Muscle of arm (tissue), 14 donors: Measurements from ENCODE around the gene PDLIM4. TPM values are rescaled to one million over a fixed set of nuclear protein-coding genes. Genes with fewer than 3 reads are reported as not detected.

ENCODE experiments used
- DNase-seq: peaks from one replicate; pipeline ENCODE4 v3.0.0-alpha.2; 2013
- long read RNA-seq, 11 donors: transcript quantifications; one replicate each; lab custom pipeline, GENCODE V29; 2026
- polyA plus RNA-seq, 12 donors: library from polyadenylated mRNA; unstranded; fragments of 120-200 nt; gene quantifications; one replicate each; pipeline ENCODE4 v1.2.1, GENCODE V29; 2013; ENCODE audit not compliant: insufficient read length in 12 of 12

PDLIM4 gene, protein sequence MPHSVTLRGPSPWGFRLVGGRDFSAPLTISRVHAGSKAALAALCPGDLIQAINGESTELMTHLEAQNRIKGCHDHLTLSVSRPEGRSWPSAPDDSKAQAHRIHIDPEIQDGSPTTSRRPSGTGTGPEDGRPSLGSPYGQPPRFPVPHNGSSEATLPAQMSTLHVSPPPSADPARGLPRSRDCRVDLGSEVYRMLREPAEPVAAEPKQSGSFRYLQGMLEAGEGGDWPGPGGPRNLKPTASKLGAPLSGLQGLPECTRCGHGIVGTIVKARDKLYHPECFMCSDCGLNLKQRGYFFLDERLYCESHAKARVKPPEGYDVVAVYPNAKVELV
- 100 to 1,000 TPM in 1 of 12 donors, 10 to 100 TPM in 10, not detected in 1; 41.6 to 104 (median 47.7) TPM for polyA plus RNA-seq
- long read RNA-seq, donor 1, transcript PDLIM4-201 (7 exons, 2,282 nt) = major isoform, 10 of 10 reads
- long read RNA-seq, donor 1, partial matches to known transcripts = 0 of 10 reads
- long read RNA-seq, donor 1, other reads (novel, unspliced or antisense) = 0 of 10 reads
- long read RNA-seq, donor 2, transcript PDLIM4-201 (7 exons, 2,282 nt) = major isoform, 38 of 51 reads
- long read RNA-seq, donor 2, partial matches to known transcripts = 12 of 51 reads
- long read RNA-seq, donor 2, other reads (novel, unspliced or antisense) = 0 of 51 reads
- long read RNA-seq, donor 3, transcript PDLIM4-201 (7 exons, 2,282 nt) = major isoform, 11 of 11 reads
- long read RNA-seq, donor 3, partial matches to known transcripts = 0 of 11 reads
- long read RNA-seq, donor 3, other reads (novel, unspliced or antisense) = 0 of 11 reads
- long read RNA-seq, donor 4, transcript PDLIM4-201 (7 exons, 2,282 nt) = major isoform, 8 of 8 reads
- long read RNA-seq, donor 4, partial matches to known transcripts = 0 of 8 reads
- long read RNA-seq, donor 4, other reads (novel, unspliced or antisense) = 0 of 8 reads
- long read RNA-seq, donor 5, transcript PDLIM4-201 (7 exons, 2,282 nt) = major isoform, 67 of 69 reads
- long read RNA-seq, donor 5, partial matches to known transcripts = 0 of 69 reads
- long read RNA-seq, donor 5, other reads (novel, unspliced or antisense) = 0 of 69 reads
- long read RNA-seq, donor 6, transcript PDLIM4-201 (7 exons, 2,282 nt) = major isoform, 13 of 14 reads
- long read RNA-seq, donor 6, partial matches to known transcripts = 0 of 14 reads
- long read RNA-seq, donor 6, other reads (novel, unspliced or antisense) = 0 of 14 reads
- long read RNA-seq, donor 7, transcript PDLIM4-201 (7 exons, 2,282 nt) = major isoform, 15 of 15 reads
- long read RNA-seq, donor 7, partial matches to known transcripts = 0 of 15 reads
- long read RNA-seq, donor 7, other reads (novel, unspliced or antisense) = 0 of 15 reads
- long read RNA-seq, donor 8, transcript PDLIM4-201 (7 exons, 2,282 nt) = major isoform, 40 of 42 reads
- long read RNA-seq, donor 8, partial matches to known transcripts = 0 of 42 reads
- long read RNA-seq, donor 8, other reads (novel, unspliced or antisense) = 0 of 42 reads
- long read RNA-seq, donor 9, transcript PDLIM4-201 (7 exons, 2,282 nt) = major isoform, 12 of 15 reads
- long read RNA-seq, donor 9, partial matches to known transcripts = 0 of 15 reads
- long read RNA-seq, donor 9, other reads (novel, unspliced or antisense) = 0 of 15 reads
- long read RNA-seq, donor 10, transcript PDLIM4-201 (7 exons, 2,282 nt) = major isoform, 32 of 33 reads
- long read RNA-seq, donor 10, partial matches to known transcripts = 0 of 33 reads
- long read RNA-seq, donor 10, other reads (novel, unspliced or antisense) = 0 of 33 reads
- long read RNA-seq, donor 11, transcript PDLIM4-201 (7 exons, 2,282 nt) = major isoform, 32 of 34 reads
- long read RNA-seq, donor 11, partial matches to known transcripts = 0 of 34 reads
- long read RNA-seq, donor 11, other reads (novel, unspliced or antisense) = 0 of 34 reads

DNA sequence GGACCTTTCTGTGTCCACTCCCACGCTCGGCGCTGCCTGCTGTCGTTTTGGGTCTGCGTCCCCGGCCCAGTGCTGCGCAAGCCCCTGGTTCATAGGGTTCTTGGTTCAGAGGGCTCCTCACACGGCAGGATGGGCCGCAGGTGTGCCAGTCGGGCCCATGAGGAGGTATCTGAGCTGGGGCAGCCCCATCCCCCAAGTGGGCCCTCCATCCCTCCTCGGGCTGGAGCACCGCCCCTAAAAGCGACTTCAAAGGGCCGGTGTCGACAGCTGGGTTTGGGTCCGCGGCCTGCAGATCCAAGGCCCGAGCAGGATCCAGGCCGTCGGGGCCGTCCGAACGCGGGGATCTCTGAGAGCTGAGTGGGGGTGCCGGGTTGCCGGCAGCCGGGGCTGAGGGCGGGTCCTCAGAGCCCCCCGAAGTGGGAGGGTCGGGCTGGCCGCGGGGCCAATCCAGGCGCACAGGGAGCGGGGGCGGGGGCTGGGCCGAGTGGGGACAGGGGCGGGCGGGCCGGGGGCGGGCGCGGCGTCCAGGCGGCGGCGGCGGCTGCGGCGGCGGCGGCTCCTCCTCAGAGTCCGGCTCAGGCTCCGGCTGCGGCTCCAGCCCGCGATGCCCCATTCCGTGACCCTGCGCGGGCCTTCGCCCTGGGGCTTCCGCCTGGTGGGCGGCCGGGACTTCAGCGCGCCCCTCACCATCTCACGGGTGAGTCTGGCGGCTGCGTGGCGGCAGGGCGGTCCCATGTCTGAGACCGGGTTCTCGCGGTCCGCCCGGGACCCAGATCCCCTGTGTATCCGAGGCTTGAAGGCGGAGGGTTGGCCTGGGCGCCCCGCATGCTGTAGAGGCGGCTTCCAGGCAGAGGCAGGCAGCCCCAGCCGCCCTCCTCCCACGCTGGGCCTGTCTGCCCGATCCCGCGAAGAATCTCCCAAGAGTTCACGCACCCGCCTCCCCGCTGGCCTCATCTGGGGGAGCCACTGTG is at the start of gene PDLIM4:
PDLIM4 (plus strand) TSS at position 566 of the 971 bp plus-strand sequence; CDS start at position 605, 39 bp downstream.
- peak; percentile 66 for DNase-seq

DNA sequence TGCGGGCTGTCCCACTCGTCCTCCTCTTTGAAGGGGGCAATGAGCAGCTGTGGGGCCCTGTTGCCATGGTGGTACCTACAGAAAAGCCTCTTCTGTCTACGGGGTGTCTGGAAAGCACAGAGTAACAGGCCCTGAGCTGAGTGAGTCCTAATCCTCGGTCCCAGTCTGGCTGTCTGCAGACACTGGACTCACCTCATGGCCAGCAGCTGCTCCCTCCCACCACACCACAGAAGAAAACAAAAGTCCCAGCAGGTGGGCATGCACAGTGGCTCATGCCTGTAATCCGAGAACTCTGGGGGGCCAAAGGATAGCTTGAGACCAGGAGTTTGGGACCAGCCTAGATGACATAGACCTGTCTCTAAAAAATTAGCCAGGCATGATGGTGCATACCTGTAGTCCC is 49.7 kb upstream of the PDLIM4 start:
- no peak for DNase-seq

DNA sequence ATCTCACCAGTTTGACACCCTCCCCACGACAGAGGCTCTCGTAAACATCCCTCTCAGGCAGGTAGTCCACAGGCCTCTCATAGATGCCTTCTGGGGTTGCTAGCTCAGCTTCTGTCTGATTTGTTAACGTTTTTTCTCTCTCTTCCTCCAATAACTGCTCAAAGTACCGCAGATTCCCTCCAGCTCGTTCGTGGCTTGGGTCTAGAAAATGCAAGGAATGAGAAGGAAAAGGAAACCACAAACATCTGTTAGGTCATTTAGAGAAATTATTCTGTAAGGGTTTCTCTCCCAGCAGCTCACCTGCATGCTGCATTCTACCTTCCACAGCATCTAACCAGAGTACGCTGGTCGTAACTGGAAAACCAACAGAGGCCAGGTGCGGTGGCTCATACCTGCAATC is 48.4 kb upstream of the PDLIM4 start:
- no peak for DNase-seq

DNA sequence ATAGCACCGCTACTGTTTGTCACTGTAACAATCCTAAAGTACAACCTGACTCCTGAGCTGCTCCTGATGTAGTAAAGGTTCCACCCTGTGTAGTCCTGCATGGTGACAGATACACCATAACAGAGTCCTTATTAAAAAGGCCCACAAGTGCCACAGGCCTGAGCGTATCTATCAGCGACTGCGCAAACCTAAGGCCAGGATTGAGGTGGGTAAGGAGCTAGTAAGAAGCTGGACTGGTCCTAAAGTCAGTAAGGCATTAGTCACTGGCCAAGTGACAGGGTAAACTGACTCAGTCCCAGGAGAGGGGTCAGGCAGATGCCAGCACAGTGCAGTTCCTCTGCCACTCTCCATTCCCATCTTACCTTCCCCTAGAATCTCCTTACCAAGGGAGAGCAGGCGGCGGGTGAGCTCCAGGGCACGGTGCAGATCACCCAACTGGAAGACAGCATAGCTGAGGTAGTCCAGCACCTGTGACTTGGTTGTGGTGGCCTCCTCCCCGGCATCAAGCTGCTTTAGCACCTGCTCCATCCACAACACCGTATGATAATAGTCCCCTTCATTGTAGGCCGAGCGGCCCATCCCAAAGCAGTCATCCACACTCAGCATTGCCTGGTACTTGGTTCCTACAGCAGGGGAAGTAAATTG is 47.5 kb upstream of the PDLIM4 start:
- DNase-seq = no peak

DNA sequence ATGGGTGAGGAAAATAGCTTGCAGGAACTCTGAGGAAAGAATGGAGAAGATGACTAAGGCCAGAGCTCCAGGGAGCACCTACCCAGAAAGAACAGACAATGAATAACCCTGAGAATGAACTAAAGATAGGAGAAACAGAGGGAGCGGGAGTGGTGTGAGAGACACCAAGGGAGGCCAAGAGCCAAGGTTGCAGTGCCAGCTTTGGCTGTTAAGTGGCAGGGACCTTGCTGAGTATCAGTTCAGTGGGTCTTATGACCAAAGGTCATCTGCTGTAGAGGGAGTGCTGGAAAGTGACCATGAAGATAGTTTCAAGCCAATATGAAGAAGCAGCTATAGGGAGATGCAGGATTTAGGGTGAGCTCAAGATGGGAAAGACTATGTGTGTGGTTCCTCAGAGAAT is 46.6 kb upstream of the PDLIM4 start:
- DNase-seq = no peak

DNA sequence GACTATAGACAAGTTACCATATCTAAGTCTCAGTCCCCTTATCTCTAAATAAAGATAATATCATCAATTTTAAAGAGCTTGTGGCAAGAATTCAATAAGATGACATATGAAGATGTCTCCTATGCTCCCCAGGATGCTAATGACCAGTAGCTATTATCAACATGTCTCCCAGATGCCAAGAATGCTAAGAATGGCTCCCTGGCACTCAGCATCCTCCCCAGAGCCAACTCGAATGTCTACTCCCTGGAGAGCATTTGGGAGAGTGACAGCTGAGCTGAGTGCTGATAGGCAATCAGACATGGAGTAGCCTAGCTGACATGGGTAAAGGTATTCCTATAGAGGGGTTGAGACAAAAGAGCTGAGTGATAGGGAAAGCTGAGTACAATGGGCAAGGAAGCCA is 45.7 kb upstream of the PDLIM4 start:
- no peak for DNase-seq

DNA sequence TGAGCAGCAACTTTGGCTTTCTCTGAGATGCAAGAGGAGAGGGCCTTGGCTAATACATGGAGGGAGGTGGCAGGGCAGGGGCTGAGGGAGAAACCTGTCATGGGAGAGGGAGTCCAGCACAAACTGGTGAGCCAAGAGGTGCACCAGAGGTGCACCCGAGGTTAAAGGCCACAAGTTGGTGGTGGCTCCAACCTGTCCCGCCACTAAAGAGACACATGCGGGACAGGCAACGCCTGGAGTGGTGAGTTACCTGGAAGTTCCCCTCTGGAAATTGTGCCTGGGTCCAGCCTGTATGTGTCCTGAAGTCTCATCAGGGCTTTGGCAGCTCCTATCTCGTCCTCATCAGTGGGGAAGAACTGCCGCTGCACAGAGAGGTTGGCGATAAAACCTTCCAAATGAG is 43.8 kb upstream of the PDLIM4 start:
- DNase-seq = no peak

DNA sequence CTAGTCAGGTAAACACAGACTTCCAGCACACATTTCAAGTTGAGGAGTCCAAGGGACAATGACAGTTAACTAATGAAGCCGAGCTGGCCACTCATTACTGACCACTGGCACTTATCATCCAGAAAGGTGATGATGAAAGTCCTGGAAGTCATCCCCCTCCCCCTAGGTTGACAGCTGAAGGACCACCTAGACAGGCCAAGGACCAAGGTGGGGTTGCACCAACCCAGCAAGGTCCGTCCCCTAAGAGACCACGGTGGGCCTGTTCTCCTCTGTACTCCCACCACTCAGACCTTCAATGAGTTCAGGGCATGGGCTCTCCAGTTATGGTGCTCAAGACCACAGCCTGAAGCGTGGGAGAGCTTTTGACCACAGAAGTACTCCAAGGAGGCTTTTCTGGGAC is 43.0 kb upstream of the PDLIM4 start:
- DNase-seq = no peak

DNA sequence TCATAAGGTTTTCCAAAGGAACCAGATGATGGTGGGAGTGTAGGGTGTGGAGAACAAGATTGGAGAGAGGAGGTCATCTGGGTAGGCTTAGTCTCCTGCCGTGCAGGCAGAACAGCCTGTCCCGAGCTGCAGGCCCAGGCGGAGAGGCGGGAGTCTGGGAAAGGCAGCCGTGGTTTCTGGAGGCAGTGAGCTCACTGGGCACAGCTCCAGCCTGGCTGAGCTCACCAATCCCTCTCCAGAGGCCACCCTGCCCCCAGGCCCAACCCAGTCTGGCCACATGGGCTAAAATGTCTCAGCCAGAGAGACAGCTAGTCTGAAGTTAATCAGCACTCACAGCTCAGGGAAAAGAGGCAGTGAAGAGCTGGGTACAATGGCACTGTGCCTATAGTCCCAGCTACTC is 42.2 kb upstream of the PDLIM4 start:
- DNase-seq = peak; percentile 85

DNA sequence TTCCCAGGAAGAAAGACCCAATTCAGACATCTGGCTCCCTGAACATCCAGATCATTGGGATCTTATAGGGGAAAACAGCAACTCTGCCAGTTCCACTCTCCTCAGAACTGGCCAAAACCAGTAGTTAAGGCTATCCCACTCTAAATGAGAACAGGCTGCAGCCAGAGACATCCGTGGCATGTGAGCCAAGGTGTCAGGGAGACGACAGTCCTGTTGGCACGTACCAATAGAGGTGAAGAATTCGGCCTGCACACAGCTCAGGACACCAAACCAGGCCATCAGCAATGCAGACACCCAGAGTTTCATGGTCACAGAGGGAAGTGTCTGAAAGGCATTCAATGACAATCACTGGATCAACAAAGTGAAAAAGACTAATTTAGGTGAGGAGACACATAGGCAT is 39.2 kb upstream of the PDLIM4 start:
- DNase-seq = no peak

DNA sequence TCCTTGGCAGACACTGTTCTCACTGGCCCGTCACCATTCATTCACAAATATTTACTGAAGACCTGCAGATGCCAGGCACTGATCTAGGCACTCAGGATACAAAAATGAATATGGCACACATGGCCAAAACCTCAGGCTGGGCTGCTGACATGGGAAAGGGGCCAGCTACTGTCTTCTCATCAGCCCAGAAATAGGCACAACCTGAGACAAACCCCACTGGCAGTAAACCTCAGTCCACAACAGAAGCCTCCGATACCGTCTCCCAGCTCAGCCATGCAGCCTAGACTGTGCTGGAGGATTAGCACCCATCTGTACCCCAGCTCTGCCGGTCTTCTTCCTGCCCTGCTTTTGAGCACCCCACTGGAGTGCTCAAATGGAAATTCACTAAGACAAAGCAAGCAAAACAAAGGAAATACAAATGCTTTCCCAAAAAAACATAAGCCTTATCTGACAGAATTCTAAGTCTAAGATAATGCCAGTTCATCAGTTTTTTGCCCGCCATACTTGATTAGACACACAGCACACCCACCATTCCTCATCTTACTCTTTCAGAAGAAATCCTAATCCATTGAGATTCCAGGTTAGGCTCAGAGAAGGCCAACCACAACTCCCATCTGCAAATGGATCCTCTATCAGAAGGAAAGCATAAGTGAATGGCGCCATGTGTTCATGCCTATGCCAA is 38.1 kb upstream of the PDLIM4 start:
- no peak for DNase-seq

DNA sequence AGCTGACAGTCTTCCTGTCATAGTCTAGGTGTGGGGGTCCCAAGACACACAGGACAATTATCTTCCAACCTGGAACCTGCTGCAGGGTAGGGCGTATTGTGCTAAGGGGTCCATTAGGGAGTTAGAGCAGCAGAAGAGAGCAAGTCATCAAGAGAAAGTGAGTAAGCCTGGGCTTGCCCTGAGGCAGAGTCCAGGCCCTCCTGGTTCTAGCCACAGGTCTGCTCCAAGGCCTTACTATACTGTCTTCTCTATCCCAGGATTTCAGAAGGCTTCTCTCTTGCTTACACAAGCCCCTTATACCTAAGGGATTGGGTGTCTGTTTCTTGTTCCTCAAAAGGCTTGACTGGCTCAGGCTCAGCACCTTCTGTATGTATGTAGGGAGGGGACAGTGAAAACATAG is 37.5 kb upstream of the PDLIM4 start:
- DNase-seq = no peak

DNA sequence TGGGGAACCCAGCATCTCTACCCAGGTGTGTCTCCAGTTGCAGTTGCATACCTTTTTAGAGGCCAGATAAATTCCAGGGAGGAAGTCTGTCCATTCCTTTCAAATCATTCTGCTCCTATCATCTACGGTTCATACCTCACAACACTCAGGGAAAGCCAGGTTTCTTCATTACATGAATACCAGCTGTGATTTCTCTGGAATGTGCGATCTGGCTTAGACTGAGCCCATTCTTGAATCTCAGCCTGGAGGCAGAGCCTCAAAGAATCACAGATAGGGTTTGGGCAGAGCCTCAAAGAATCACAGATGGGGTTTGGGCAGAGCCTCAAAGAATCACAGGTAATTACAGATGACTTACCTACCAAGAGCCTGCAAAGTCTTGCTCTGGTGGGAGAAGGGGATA is 37.0 kb upstream of the PDLIM4 start:
- DNase-seq = no peak

DNA sequence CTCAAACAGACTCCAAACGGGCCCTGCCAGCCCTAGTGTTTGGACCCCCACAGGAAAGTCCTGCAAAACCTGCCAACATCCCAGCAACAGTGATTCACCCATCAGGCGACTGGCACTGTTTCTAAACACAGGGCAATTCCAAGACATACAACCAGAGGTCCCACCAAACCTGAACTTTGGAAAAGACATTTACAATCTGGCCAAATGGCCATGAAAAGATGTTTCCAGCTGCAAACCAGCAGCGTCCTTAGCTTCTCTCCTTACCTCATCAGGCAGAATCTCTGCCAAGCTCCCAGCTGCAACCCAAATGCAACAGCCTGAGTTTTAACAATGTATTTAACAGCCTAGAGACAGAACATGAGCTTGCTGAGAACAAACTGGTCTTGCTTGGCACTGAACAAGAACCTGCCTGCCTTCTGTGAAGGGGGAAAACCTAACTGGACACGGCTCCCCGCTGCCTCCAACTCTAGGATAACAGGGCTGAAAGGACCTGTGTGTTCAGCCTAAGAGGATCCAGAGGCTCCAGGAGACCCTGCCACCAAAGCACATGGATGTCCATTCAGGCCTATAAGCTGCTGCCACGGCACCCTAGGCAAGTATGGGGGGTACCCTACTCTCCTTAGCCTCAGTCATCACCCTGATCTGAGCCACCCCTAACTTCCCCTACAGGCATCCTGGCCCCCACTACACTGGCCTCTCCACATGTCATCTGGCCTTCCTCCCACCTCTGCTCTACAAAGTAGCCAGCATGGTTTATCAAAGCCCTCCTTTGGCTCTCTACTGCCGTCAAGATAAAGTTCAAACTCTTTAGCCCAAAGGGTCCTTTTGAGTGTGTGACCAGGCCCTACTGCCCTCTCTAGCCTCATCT is 35.5 kb upstream of the PDLIM4 start:
- peak; percentile 95 for DNase-seq

DNA sequence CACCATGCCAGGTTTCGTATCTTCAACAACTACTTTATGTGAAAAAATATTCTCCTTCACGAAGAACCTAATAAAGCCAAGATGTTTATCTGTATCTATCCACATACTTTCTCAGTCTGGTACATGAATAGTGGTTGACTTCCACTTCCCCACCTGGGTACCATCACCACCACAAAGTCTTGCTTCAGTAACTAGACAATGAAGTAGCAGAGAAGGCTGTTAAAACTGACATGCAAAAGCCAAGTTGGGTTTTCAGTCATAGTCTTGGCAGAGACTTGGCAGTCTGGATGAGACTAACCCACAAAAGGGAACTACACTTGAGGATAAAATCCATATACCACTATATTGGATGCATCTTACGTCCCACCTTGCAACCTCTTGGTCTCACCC is 34.9 kb upstream of the PDLIM4 start:
- no peak for DNase-seq

DNA sequence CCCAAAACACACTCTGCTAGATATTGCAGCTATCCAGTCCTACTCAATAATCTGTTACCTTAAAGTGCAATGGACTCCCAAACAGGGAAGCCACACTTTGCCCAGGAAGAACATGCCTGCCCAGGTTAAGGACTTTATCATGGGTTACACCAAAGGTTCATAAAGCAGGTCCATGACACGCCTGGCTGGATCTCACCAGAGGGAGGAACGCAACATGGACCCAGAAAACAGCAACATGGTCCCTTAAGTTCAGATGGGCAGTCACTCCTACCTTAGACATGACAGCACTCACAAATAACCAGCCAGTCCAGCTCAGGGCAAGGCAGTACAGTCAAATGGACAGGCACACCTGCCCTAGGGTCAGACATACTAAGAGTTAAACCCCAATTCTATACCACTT is 33.6 kb upstream of the PDLIM4 start:
- no peak for DNase-seq

DNA sequence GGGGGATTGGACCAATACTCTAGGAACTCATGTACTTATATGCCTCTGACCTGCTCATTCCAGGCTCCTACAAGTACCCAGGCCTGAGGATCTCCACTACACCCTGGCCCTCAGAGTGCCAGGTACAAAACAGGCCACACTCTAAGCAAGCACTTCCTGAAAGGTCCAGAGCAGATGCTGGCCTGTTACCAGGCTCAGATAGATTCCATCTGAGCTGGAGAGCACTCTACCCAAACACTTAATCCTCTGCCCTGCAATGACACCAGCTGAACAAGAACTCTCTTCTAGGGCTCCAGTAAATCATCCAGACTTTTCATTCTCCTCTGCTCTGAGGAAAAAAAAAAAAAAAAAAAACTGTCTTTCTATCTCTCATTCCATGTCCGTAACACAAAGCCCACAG is 32.8 kb upstream of the PDLIM4 start:
- no peak for DNase-seq
